Mucosa of rectum (tissue), 2 donors: ENCODE results near the gene LIMS1.

Source experiments
- H3K27ac ChIP-seq, 2 donors: one replicate each; pipeline ENCODE4 v1.7.0; 2013; ENCODE audit warnings: inconsistent platforms in 2 of 2, low read depth in 2 of 2, low read length in 2 of 2
- H3K27me3 ChIP-seq, 2 donors: one replicate each; pipeline ENCODE4 v1.7.0; 2013; ENCODE audit warnings: low read length in 2 of 2; ENCODE audit not compliant: control insufficient read depth in 2 of 2, insufficient read depth in 2 of 2
- H3K36me3 ChIP-seq, 2 donors: one replicate each; pipeline ENCODE4 v1.7.0; 2013; ENCODE audit warnings: low read length in 2 of 2; ENCODE audit not compliant: control insufficient read depth in 2 of 2, insufficient read depth in 2 of 2
- H3K4me1 ChIP-seq, 2 donors: one replicate each; pipeline ENCODE4 v1.7.0; 2013; ENCODE audit warnings: low read length in 2 of 2, mild to moderate bottlenecking in 1 of 2; ENCODE audit not compliant: control insufficient read depth in 2 of 2, insufficient read depth in 2 of 2
- H3K4me3 ChIP-seq, 2 donors: one replicate each; pipeline ENCODE4 v1.7.0; 2013; ENCODE audit warnings: low read length in 2 of 2
- H3K9ac ChIP-seq, 2 donors: one replicate each; pipeline ENCODE4 v1.7.0; 2013; ENCODE audit warnings: low read length in 2 of 2, low read depth in 1 of 2, mild to moderate bottlenecking in 1 of 2
- H3K9me3 ChIP-seq, 2 donors: one replicate each; pipeline ENCODE4 v1.7.0; 2013; ENCODE audit warnings: low read length in 2 of 2; ENCODE audit not compliant: control insufficient read depth in 2 of 2
- donor health status: healthy.
- donor health status: Normal muscosa, but diverticular disease.

Gene LIMS1

GRCh38 chr2:108585436-108585835 is 51.2 kb downstream of the LIMS1 start:
- H3K9ac ChIP-seq = no peak overlapping the region
- no peak overlapping the region for H3K4me3 ChIP-seq
- no peaks in the 10 kb centered on the region for H3K27me3 ChIP-seq
- H3K4me1 ChIP-seq = peaks cover 4 to 7% of the 10 kb centered on the region in 2 donors
- no peak overlapping the region for H3K27ac ChIP-seq
- no peaks in the 10 kb centered on the region for H3K36me3 ChIP-seq
- H3K9me3 ChIP-seq = no peaks in the 10 kb centered on the region

DNA sequence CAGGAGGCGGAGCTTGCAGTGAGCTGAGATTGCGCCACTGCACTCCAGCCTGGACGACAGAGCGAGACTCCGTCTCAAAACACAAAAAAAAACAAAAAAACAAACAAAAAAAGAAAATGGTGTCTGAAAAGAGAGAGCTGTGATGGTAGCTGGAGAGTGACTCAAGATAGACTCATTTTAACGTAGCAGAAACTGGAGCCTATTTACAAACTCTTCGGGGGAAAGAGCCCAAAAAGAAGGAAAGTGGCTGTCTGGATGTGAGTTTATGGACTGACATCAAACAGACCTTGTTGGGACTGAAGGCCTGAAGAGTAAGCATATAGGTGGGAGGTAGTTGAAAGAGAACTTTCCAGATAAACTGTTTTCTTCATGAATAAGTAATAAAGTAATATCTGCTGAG is 51.8 kb downstream of the LIMS1 start:
- peaks cover 4 to 7% of the 10 kb centered on the region in 2 donors for H3K4me1 ChIP-seq
- no peaks in the 10 kb centered on the region for H3K9me3 ChIP-seq
- H3K9ac ChIP-seq = no peak overlapping the region
- peak overlapping the region in 1 of 2 donors; percentile 14 for H3K27ac ChIP-seq
- no peak overlapping the region for H3K4me3 ChIP-seq
- H3K27me3 ChIP-seq = no peaks in the 10 kb centered on the region
- H3K36me3 ChIP-seq = no peaks in the 10 kb centered on the region

DNA sequence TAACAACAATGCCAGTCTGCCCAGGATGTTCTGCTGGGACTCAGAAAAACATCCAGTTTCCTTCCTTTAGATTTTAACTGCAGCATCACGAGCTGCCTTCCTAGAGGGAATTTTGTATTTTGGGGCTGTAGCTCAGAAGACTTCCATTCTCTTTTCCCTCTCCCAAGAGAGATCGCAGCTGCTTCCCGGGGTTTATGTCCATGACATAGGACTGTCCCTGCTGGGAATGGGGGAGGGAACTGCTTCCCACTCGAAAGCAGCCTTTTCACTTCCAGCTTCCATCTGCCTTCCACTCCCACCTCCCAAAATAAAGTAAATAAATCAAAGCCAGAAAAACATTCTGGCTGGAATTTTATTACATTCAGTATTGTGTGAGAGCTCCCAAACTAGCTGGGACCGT is 52.4 kb downstream of the LIMS1 start:
- no peak overlapping the region for H3K9ac ChIP-seq
- peaks cover 4 to 7% of the 10 kb centered on the region in 2 donors for H3K4me1 ChIP-seq

DNA sequence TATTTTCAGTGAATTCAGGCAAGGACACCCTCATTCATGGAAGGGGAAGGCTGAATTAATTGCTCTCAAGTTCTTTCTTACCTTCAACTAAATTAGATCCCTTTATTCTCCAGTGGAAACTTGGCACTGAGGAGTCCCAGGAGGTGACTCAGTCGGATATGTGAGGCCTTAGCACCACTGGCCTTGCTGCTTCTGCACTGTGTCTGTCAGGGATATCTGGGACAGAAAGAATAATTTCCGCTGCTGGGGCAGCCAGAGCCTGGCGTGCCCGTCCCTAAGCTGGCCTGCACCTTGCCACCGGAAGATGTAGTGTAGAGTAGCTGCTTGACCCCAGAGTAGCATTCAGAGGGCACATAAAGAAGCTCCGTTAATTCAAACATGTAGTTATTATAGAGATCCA is 53.4 kb downstream of the LIMS1 start:
- Histone ChIP-seq H3K27ac (peak overlapping the region; percentile 18 to 52), H3K4me3 (no peak overlapping the region), H3K9me3 (no peaks in the 10 kb centered on the region), H3K4me1 (peaks cover 4 to 7% of the 10 kb centered on the region in 2 donors), H3K9ac (no peak overlapping the region), H3K27me3 (no peaks in the 10 kb centered on the region), H3K36me3 (no peaks in the 10 kb centered on the region)

More for the DNA sequence above, 52.4 kb downstream of the LIMS1 start:
- Histone ChIP-seq H3K9me3 (no peaks in the 10 kb centered on the region), H3K27me3 (no peaks in the 10 kb centered on the region), H3K36me3 (no peaks in the 10 kb centered on the region), H3K27ac (peak overlapping the region in 1 of 2 donors; percentile 14), H3K4me3 (no peak overlapping the region)

DNA sequence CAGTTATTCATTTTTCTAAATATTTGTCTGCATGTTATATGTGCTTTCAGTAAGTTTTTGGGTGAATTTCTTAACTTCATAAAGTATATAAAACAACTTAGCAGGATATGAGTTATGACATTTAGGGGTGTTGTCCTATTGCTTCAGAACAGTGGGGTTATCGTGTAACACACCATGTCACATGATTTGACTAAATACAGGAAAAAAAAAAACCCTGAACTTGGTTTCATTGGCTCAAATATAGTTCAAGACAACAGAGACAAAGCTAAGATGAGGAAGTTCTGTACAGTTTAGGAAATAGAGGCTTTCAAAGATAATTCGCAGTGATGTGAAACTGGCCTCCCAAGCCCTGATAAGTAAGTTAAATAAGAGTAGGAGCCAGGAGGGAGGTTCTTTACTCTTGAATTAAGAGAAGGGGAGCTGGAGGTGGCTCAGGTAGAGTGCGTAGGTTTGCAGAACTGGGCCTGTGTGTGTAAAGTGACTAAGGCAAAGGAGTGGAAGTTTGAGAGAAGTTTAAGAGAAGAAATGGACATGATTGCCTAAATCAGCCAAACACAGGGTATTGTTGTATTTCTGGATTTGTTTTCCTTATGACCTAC is 53.9 kb downstream of the LIMS1 start:
- H3K9ac ChIP-seq = no peak overlapping the region
- H3K4me3 ChIP-seq = peak overlapping the region in 1 of 2 donors; percentile 48

GRCh38 chr2:108589372-108589771 is 55.1 kb downstream of the LIMS1 start:
- Histone ChIP-seq H3K4me1 (peaks cover 8 to 16% of the 10 kb centered on the region in 2 donors), H3K27me3 (no peaks in the 10 kb centered on the region), H3K27ac (peak overlapping the region; percentile 2 to 26), H3K4me3 (no peak overlapping the region), H3K9ac (no peak overlapping the region), H3K36me3 (no peaks in the 10 kb centered on the region), H3K9me3 (no peaks in the 10 kb centered on the region)

More for the DNA sequence above, 53.9 kb downstream of the LIMS1 start:
- Histone ChIP-seq H3K36me3 (no peaks in the 10 kb centered on the region), H3K27ac (peak overlapping the region; percentile 50 to 52), H3K27me3 (no peaks in the 10 kb centered on the region), H3K4me1 (peaks cover 7 to 8% of the 10 kb centered on the region in 2 donors), H3K9me3 (no peaks in the 10 kb centered on the region)

DNA sequence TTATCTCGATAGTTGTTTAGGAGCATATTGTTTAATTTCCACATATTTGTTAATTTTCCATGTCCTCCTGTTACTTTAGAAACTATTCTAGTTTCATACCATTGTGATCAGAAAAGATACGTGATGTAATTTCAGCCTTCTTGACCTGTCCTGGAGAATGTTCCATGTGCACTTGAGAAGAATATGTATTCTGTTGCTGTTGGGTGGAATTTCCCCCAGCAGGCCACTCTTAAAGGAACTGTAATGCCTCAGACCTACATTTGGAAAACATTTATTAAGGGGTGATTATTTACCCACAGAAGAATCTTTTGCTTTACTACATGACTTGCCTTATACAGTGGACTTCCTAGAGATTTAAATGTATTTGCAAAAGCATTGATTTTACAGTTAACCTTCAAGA is 55.5 kb downstream of the LIMS1 start:
- Histone ChIP-seq H3K4me3 (peak overlapping the region in 1 of 2 donors; percentile 4), H3K27me3 (no peaks in the 10 kb centered on the region), H3K36me3 (no peaks in the 10 kb centered on the region), H3K9me3 (no peaks in the 10 kb centered on the region), H3K9ac (no peak overlapping the region), H3K4me1 (peaks cover 8 to 18% of the 10 kb centered on the region in 2 donors), H3K27ac (no peak overlapping the region)

DNA sequence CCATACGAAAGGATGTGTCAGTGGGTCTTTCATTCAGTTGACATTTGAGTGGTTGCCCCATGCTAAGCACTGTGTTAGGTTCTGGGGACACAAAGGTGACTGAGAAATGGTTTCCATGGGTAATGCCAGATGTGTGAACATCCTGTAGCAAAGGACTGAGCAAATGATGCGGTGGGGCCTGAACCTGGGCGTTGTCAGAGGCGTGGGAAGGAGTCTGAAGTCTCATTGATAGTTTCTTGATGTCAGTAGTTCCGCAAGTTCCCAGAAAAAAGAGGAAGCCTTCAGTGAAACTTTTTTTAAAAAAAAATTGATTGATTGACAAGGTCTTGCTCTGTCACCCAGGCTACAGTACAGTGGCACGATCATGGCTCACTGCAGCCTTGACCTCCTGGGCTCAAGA is 56.9 kb downstream of the LIMS1 start:
- H3K36me3 ChIP-seq = no peaks in the 10 kb centered on the region

GRCh38 chr2:108593547-108594098 is 59.4 kb downstream of the LIMS1 start:
- H3K36me3 ChIP-seq = no peaks in the 10 kb centered on the region
- H3K27ac ChIP-seq = peak overlapping the region; percentile 26 to 34
- no peaks in the 10 kb centered on the region for H3K9me3 ChIP-seq
- H3K4me1 ChIP-seq = peaks cover 8 to 18% of the 10 kb centered on the region in 2 donors
- H3K9ac ChIP-seq = no peak overlapping the region
- no peaks in the 10 kb centered on the region for H3K27me3 ChIP-seq
- no peak overlapping the region for H3K4me3 ChIP-seq

More for the DNA sequence above, 56.9 kb downstream of the LIMS1 start:
- Histone ChIP-seq H3K4me3 (no peak overlapping the region), H3K27ac (peak overlapping the region; percentile 39 to 46), H3K4me1 (peaks cover 10 to 23% of the 10 kb centered on the region in 2 donors), H3K9me3 (no peaks in the 10 kb centered on the region), H3K9ac (no peak overlapping the region), H3K27me3 (no peaks in the 10 kb centered on the region)

- H3K9ac ChIP-seq = no peak overlapping the region
- H3K27ac ChIP-seq = peak overlapping the region; percentile 48 to 63
- H3K36me3 ChIP-seq = no peaks in the 10 kb centered on the region
- no peak overlapping the region for H3K4me3 ChIP-seq
- no peaks in the 10 kb centered on the region for H3K9me3 ChIP-seq
- H3K27me3 ChIP-seq = no peaks in the 10 kb centered on the region
- H3K4me1 ChIP-seq = peaks cover 8 to 18% of the 10 kb centered on the region in 2 donors
These were observed 60.1 kb downstream of the LIMS1 start for GRCh38 chr2:108594132-108594981.
